ENCODE results near the gene PRPH2. TPM values are rescaled to one million over a fixed set of nuclear protein-coding genes. Genes with fewer than 3 reads are reported as not detected.

Gene PRPH2
- total and polyA plus RNA-seq, 2 donors (not counting 3 experiments of a cell fraction or from before 2014, with no cell fraction given), result 0.40 to 0.46 TPM

GRCh38 chr6:42769836-42770235 is 47.4 kb upstream of the PRPH2 start:
- no peak overlapping the region for H3K4me2 ChIP-seq (ENCODE audit: insufficient read depth, low read length)
- no TSS peak for BruUV-seq (replicated peaks)
- H3K4me1 ChIP-seq (ENCODE audit: control insufficient read depth, extremely low read depth, insufficient read depth, low read length), result peaks cover 21% of the 10 kb centered on the region
- no peaks in the 10 kb centered on the region for H4K20me1 ChIP-seq (replicated peaks; ENCODE audit: control insufficient read depth, extremely low read depth, insufficient read depth, low read length)
- H3K9me1 ChIP-seq (replicated peaks; ENCODE audit: control insufficient read depth, extremely low read depth, insufficient read depth, low read length), result no peaks in the 10 kb centered on the region
- no peak overlapping the region for H3K9ac ChIP-seq (replicated peaks; ENCODE audit: extremely low read depth, insufficient read depth, low read length)
- H3K79me2 ChIP-seq (ENCODE audit: control insufficient read depth, insufficient read depth, low read length), result no peaks in the 10 kb centered on the region
- intact Hi-C loops (cut with micrococcal nuclease) (no loop called here), dilution Hi-C loops (cut with MboI; ENCODE audit: extremely low pct_ligation_motif_present, low sequenced_read_pairs) (no loop called here)
- ChIA-PET POLR2A (interaction anchor here (0.6 kb wide), 1 partner anchor 22 kb away, joined by 5 read pairs; no protein-coding TSS in a partner anchor), CTCF (interaction anchor here (0.8 to 1.7 kb wide), 3 partner anchors 8 to 12 kb away, joined by 3 to 6 read pairs (median 4); partner anchors contain the start of gene BICRAL)
- H3K9me3 ChIP-seq (replicated peaks; ENCODE audit: control insufficient read depth, insufficient read depth, low read length), result no peaks in the 10 kb centered on the region
- no peak overlapping the region for H3K4me3 ChIP-seq (replicated peaks in 1 of 3; ENCODE audit: insufficient read depth in 1 of 3, low read depth in 1 of 3, low read length in 3 of 3)
- FAIRE-seq (no peak), DNase-seq (ENCODE audit: low read depth, low spot score) (no peak)
- no peaks in the 10 kb centered on the region for H3K27me3 ChIP-seq (ENCODE audit: control insufficient read depth in 2 of 2, insufficient read depth in 2 of 2, low read length in 2 of 2)
- H2AFZ ChIP-seq (ENCODE audit: low read depth, low read length), result no peak overlapping the region
- H3K27ac ChIP-seq (ENCODE audit: insufficient read depth, low read depth, low read length), result no peak overlapping the region
- H3K36me3 ChIP-seq (ENCODE audit: control insufficient read depth in 2 of 2, extremely low read depth in 1 of 2, insufficient read depth in 2 of 2, low read length in 2 of 2), result no peaks in the 10 kb centered on the region
- TF ChIP-seq FOS (IDR thresholded peaks at IDR 0.05; ENCODE audit: borderline replicate concordance, insufficient read depth, low read length), result no peak
- TF ChIP-seq MYC (IDR thresholded peaks at IDR 0.05; ENCODE audit: low read depth, low read length), result no peak
- TF ChIP-seq CTCF (IDR thresholded peaks at IDR 0.05; ENCODE audit: extremely low read depth in 1 of 2, insufficient read depth in 1 of 2, low read depth in 1 of 2, low read length in 2 of 2), result no peak
- no peak for TF ChIP-seq POLR2AphosphoS5 (IDR thresholded peaks at IDR 0.05; ENCODE audit: insufficient read depth, low read depth, low read length)
- TF ChIP-seq MAX (IDR thresholded peaks at IDR 0.05; ENCODE audit: insufficient read depth, insufficient read length), result no peak
- TF ChIP-seq JUN (IDR thresholded peaks at IDR 0.05; ENCODE audit: borderline replicate concordance, insufficient read depth, insufficient read length, low read depth), result no peak
- TF ChIP-seq GATA2 (IDR thresholded peaks at IDR 0.05; ENCODE audit: insufficient read depth, insufficient read length, low read depth, low read length), result no peak
- no peak for TF ChIP-seq EZH2 (IDR thresholded peaks at IDR 0.05; ENCODE audit: borderline replicate concordance, low read depth, low read length, severe bottlenecking)

Data from endothelial cell of umbilical vein (primary cell).